HepG2 (cell line): ENCODE data around the gene KRT13. TPM values are rescaled to one million over a fixed set of nuclear protein-coding genes. Genes with fewer than 3 reads are reported as not detected.
A peak's percentile ranks its signal among the peaks of the same experiment; 100 is the strongest.

Experiments
- ATAC-seq: fragments of 200-7000 bp; cut with Tn5 transposase; 3 replicates; pipeline ENCODE4 v1.9.1; 2020; ENCODE audit warnings: mild to moderate bottlenecking, moderate library complexity
- BruUV-seq: library from RNA; stranded (reverse); fragments of 400-500 nt; replicated peaks from 2 replicates; lab custom pipeline; 2021; lab: Mats Ljungman, UMichigan
- CTCF ChIA-PET: fragments of 300-600 bp; formaldehyde crosslinking; extraction: SDS; loops from one replicate; lab custom pipeline; 2021; ENCODE audit warnings: low total read pairs, inconsistent platforms, low intra/inter-chr PET ratio; lab: Yijun Ruan, JAX
- POLR2A ChIA-PET: fragments of 350-600 bp; sonication (Branson Sonifier 250); formaldehyde crosslinking; loops from one replicate; lab custom pipeline; 2020; ENCODE audit warnings: antibody characterized with exemption, inconsistent platforms; lab: Yijun Ruan, JAX
- DNase-seq: peaks from one replicate; pipeline ENCODE4 v3.0.0-alpha.2; 2015; ENCODE audit warnings: low spot score
- FAIRE-seq: peaks from 3 replicates; lab custom pipeline; 2011; peaks lifted over from hg19 to GRCh38; lab: Jason Lieb, UNC
- H2AFZ ChIP-seq: one replicate; pipeline ENCODE4 v1.6.1; 2011; ENCODE audit warnings: low read length, inconsistent platforms
- H3K27ac ChIP-seq: fragments of 300-600 bp; 3 replicates; pipeline ENCODE4 v1.8.0; 2011; ENCODE audit warnings: mixed run types, mild to moderate bottlenecking, mixed read lengths, low read length, inconsistent platforms; ENCODE audit not compliant: insufficient read depth; ENCODE audit errors: extremely low read length
- H3K27me3 ChIP-seq, 2 experiments: fragments of 200-600 bp in 1 of 2; 2 replicates in 1 of 2; 3 replicates in 1 of 2; pipeline versions ENCODE4 v1.6.0 to v1.8.0; 2011; ENCODE audit warnings: low read length in 2 of 2, mild to moderate bottlenecking in 2 of 2, moderate library complexity in 2 of 2, inconsistent platforms in 1 of 2; ENCODE audit not compliant: insufficient read depth in 2 of 2, control insufficient read depth in 1 of 2
- H3K36me3 ChIP-seq, 2 experiments: fragments of 200-600 bp in 1 of 2; replicated peaks in 1 of 2; 2 replicates in 1 of 2; 3 replicates in 1 of 2; pipeline versions ENCODE4 v1.5.1 to v1.8.0; 2011; ENCODE audit warnings: low read length in 2 of 2, inconsistent platforms in 1 of 2; ENCODE audit not compliant: insufficient read depth in 2 of 2, control insufficient read depth in 1 of 2
- H3K4me1 ChIP-seq: 2 replicates; pipeline ENCODE4 v1.5.1; 2012; ENCODE audit warnings: low read length, inconsistent platforms; ENCODE audit not compliant: insufficient read depth
- H3K4me2 ChIP-seq: 2 replicates; pipeline ENCODE4 v1.6.0; 2011; ENCODE audit warnings: low read depth, low read length, inconsistent platforms
- H3K4me3 ChIP-seq, 3 experiments: fragments of 200-600 bp in 1 of 3; sonication (generic), shearing (Covaris generic) in 1 of 3; replicated peaks in 1 of 3; 2 replicates each; pipeline ENCODE4 v1.5.1; 2011 to 2016; ENCODE audit warnings: low read length in 3 of 3, inconsistent platforms in 2 of 3, low read depth in 2 of 3, mild to moderate bottlenecking in 2 of 3, control low read depth in 1 of 3, mixed read lengths in 1 of 3; ENCODE audit not compliant: insufficient read depth in 1 of 3
- H3K79me2 ChIP-seq: one replicate; pipeline ENCODE4 v1.6.1; 2011; ENCODE audit warnings: low read length, inconsistent platforms; ENCODE audit not compliant: insufficient read depth
- H3K9ac ChIP-seq: 2 replicates; pipeline ENCODE4 v1.6.0; 2011; ENCODE audit warnings: mild to moderate bottlenecking, low read depth, low read length, inconsistent platforms; ENCODE audit not compliant: insufficient read depth
- H3K9me3 ChIP-seq: 2 replicates; pipeline ENCODE4 v1.5.1; 2012; ENCODE audit warnings: mild to moderate bottlenecking, low read length
- H4K20me1 ChIP-seq: 2 replicates; pipeline ENCODE4 v1.6.0; 2011; ENCODE audit warnings: inconsistent platforms, mild to moderate bottlenecking, low read length, moderate library complexity; ENCODE audit not compliant: insufficient read depth
- ADNP ChIP-seq: sonication (generic); formaldehyde crosslinking; IDR thresholded peaks from 2 replicates; pipeline ENCODE4 v1.4.0; 2020; ENCODE audit warnings: missing genetic modification reagents
- CBX5 ChIP-seq: sonication (generic); formaldehyde crosslinking; IDR thresholded peaks from 2 replicates; pipeline ENCODE4 v1.4.0; 2020; ENCODE audit warnings: missing genetic modification reagents, borderline replicate concordance
- CREB1 ChIP-seq, 2 experiments: fragments of 450-650 bp in 1 of 2; IDR thresholded peaks; 2 replicates each; pipeline ENCODE4 v1.6.1; 2016 to 2017; ENCODE audit warnings: control low read depth in 1 of 2, mild to moderate bottlenecking in 1 of 2, missing compliant biosample characterization in 1 of 2, missing genetic modification characterization in 1 of 2
- FOXJ3 ChIP-seq: sonication (generic); formaldehyde crosslinking; IDR thresholded peaks from 2 replicates; pipeline ENCODE4 v1.4.0; 2020; ENCODE audit warnings: missing genetic modification reagents, mild to moderate bottlenecking, borderline replicate concordance
- NFIB ChIP-seq: sonication (generic); formaldehyde crosslinking; IDR thresholded peaks from 2 replicates; pipeline ENCODE4 v1.9.0; 2021; ENCODE audit warnings: missing genetic modification reagents, mild to moderate bottlenecking, borderline replicate concordance
- NFYC ChIP-seq: IDR thresholded peaks from 2 replicates; pipeline ENCODE4 v1.6.1; 2016; ENCODE audit warnings: missing genetic modification reagents, missing compliant biosample characterization
- POLR2A ChIP-seq, 2 experiments: IDR thresholded peaks; 2 replicates each; pipeline ENCODE4 v1.6.1; 2011; ENCODE audit warnings: low read depth in 2 of 2, low read length in 2 of 2, mild to moderate bottlenecking in 1 of 2, moderate library complexity in 1 of 2; ENCODE audit not compliant: insufficient read depth in 1 of 2
- PRDM4 ChIP-seq: sonication (generic); formaldehyde crosslinking; IDR thresholded peaks from 2 replicates; pipeline ENCODE4 v1.9.0; 2021; ENCODE audit warnings: missing genetic modification reagents, borderline replicate concordance
- SOX5 ChIP-seq: IDR thresholded peaks from 2 replicates; pipeline ENCODE4 v1.6.1; 2016; ENCODE audit warnings: borderline replicate concordance
- ZMYM3 ChIP-seq: sonication (generic); formaldehyde crosslinking; IDR thresholded peaks from 2 replicates; pipeline ENCODE4 v1.5.1; 2020; ENCODE audit warnings: mild to moderate bottlenecking, missing genetic modification reagents
- ZNF484 ChIP-seq: sonication (generic); formaldehyde crosslinking; IDR thresholded peaks from 2 replicates; pipeline ENCODE4 v1.5.1; 2020; ENCODE audit warnings: mild to moderate bottlenecking, low read depth, missing genetic modification reagents, borderline replicate concordance
- ZNF713 ChIP-seq: sonication (generic); formaldehyde crosslinking; IDR thresholded peaks from 2 replicates; pipeline ENCODE4 v1.4.0; 2020; ENCODE audit warnings: mild to moderate bottlenecking, missing genetic modification reagents
- ZNF770 ChIP-seq: sonication (generic); formaldehyde crosslinking; IDR thresholded peaks from 2 replicates; pipeline ENCODE4 v1.5.0; 2020; ENCODE audit warnings: mild to moderate bottlenecking, missing genetic modification reagents
- WGBS: methylation state at CpG from one replicate; pipeline ENCODE4 v1.1.6; 2017; ENCODE audit warnings: low lambda C conversion rate; 5-methylcytosine and 5-hydroxymethylcytosine counted together
- in situ Hi-C: cut with HindIII; loops from 2 replicates; pipeline ENCODE4 v1.10.0; 2017; ENCODE audit warnings: low pct_unique_long_range_greater_than_20kb; ENCODE audit not compliant: extremely low pct_ligation_motif_present
- intact Hi-C: fragments of 100-400 bp; cut with micrococcal nuclease; formaldehyde crosslinking; loops from one replicate; pipeline ENCODE4 v1.10.0; 2022; ENCODE audit not compliant: unreplicated experiment
- polyA plus RNA-seq, 8 experiments: library from polyadenylated mRNA; depleted of rRNA in 3 of 8; stranded (reverse) in 7 of 8; unstranded in 1 of 8; fragments of >200 nt; fragmentation: Illumina TruSeq in 4 of 8; extraction: Trizol in 4 of 8; gene quantifications; 2 replicates each; pipeline versions ENCODE4 v1.2.1 to v1.2.3, GENCODE V29; 2011 to 2016; ENCODE audit warnings: low read depth in 4 of 8, missing spikeins in 1 of 8, mixed read lengths in 1 of 8; ENCODE audit not compliant: insufficient read depth in 1 of 8
- total RNA-seq, 5 experiments: library from RNA; depleted of rRNA; stranded (reverse); fragments of >200 nt; fragmentation: Illumina TruSeq; extraction: Trizol; gene quantifications; 2 replicates each; pipeline ENCODE4 v1.2.3, GENCODE V29; 2016; ENCODE audit warnings: low read depth in 1 of 5
- TF ChIP-seq, protein P1 (sequence below): sonication (generic); formaldehyde crosslinking; IDR thresholded peaks from 2 replicates; pipeline ENCODE4 v1.4.0; 2020; ENCODE audit warnings: missing genetic modification reagents
- TF ChIP-seq, protein P2 (sequence below): IDR thresholded peaks from 2 replicates; pipeline ENCODE4 v1.6.1; 2016; ENCODE audit warnings: mild to moderate bottlenecking

The KRT13 gene
- total and polyA plus RNA-seq, 2 of the 13 experiments (the other 11 are each of a cell fraction or from before 2014, with no cell fraction given), result not detected

GRCh38 chr17:41521574-41522261 lies 16.3 kb upstream of the KRT13 start:
- 14% methylated on average over 5 of the region's 6 CpGs for WGBS
- Histone ChIP-seq H3K36me3 (peaks cover 0 to 2% of the 10 kb centered on the region in 2 experiments; a peak in 1 of 5 replicates), H3K4me2 (peak overlapping the region; percentile 40), H3K4me3 (peak overlapping the region in 1 of 3 experiments; percentile 5; a peak in 1 of 6 replicates), H3K79me2 (peaks cover 1% of the 10 kb centered on the region), H3K4me1 (peaks cover 65% of the 10 kb centered on the region), H3K27ac (no peak overlapping the region), H2AFZ (no peak overlapping the region), H3K9ac (no peak overlapping the region), H3K27me3 (peaks cover 1 to 3% of the 10 kb centered on the region in 2 experiments; a peak in 3 of 5 replicates), H4K20me1 (no peaks in the 10 kb centered on the region), H3K9me3 (no peaks in the 10 kb centered on the region)
- ChIA-PET POLR2A (interaction anchor here (1.0 to 1.4 kb wide), 3 partner anchors 8 to 106 kb away, joined by 3 to 4 read pairs (median 3); no protein-coding TSS in a partner anchor), CTCF (no interaction called here)
- peak; percentile 58 for ATAC-seq
- in situ Hi-C loops, result no loop called here
- DNase-seq, result peak; percentile 81
- intact Hi-C loops, result loop anchor here (10.0 kb wide), 1 partner anchor 617 kb away; no protein-coding TSS in a partner anchor
- no peak for FAIRE-seq
- BruUV-seq, result no TSS peak
- TF ChIP-seq PRDM4 (CRISPR knock-in tag) (no peak), NFIB (CRISPR knock-in tag) (no peak), ZNF713 (CRISPR knock-in tag) (no peak), ZNF484 (CRISPR knock-in tag) (no peak), CREB1 (IDR thresholded peaks at IDR 0.05) (no peak), CREB1 (CRISPR knock-in tag; IDR thresholded peaks at IDR 0.05) (peak; percentile 46), ZNF770 (CRISPR knock-in tag) (no peak), SOX5 (0 out of 2 replicates have a peak, but pooled peaks have one; percentile 4), NFYC (0 out of 2 replicates have a peak, but pooled peaks have one; percentile 25), POLR2A (IDR thresholded peaks at IDR 0.05; ENCODE audit: insufficient read depth in 1 of 2, low read depth in 2 of 2, low read length in 2 of 2) (no peak), CBX5 (0 out of 2 replicates have a peak, but pooled peaks have one; percentile 17), FOXJ3 (CRISPR knock-in tag) (no peak), ZMYM3 (CRISPR knock-in tag) (peak; percentile 74), ADNP (CRISPR knock-in tag) (peak; percentile 49; the same call in 1 of the 2 replicates)
- TF ChIP-seq, protein P1, sequence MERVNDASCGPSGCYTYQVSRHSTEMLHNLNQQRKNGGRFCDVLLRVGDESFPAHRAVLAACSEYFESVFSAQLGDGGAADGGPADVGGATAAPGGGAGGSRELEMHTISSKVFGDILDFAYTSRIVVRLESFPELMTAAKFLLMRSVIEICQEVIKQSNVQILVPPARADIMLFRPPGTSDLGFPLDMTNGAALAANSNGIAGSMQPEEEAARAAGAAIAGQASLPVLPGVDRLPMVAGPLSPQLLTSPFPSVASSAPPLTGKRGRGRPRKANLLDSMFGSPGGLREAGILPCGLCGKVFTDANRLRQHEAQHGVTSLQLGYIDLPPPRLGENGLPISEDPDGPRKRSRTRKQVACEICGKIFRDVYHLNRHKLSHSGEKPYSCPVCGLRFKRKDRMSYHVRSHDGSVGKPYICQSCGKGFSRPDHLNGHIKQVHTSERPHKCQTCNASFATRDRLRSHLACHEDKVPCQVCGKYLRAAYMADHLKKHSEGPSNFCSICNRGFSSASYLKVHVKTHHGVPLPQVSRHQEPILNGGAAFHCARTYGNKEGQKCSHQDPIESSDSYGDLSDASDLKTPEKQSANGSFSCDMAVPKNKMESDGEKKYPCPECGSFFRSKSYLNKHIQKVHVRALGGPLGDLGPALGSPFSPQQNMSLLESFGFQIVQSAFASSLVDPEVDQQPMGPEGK, result peak; percentile 45; the same call in 1 of the 2 replicates
- TF ChIP-seq, protein P2, sequence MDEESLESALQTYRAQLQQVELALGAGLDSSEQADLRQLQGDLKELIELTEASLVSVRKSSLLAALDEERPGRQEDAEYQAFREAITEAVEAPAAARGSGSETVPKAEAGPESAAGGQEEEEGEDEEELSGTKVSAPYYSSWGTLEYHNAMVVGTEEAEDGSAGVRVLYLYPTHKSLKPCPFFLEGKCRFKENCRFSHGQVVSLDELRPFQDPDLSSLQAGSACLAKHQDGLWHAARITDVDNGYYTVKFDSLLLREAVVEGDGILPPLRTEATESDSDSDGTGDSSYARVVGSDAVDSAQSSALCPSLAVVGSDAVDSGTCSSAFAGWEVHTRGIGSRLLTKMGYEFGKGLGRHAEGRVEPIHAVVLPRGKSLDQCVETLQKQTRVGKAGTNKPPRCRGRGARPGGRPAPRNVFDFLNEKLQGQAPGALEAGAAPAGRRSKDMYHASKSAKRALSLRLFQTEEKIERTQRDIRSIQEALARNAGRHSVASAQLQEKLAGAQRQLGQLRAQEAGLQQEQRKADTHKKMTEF (CRISPR knock-in tag), result 0 out of 2 replicates have a peak, but pooled peaks have one; percentile 23
